WERI-Rb-1 (cell line): Measurements from ENCODE around the gene PIF1.

Experiments
- DNase-seq: peaks from one replicate; pipeline ENCODE4 v3.0.0-alpha.2; 2020
- H3K27ac ChIP-seq: fragments of 250-450 bp; sonication (Bioruptor Pico); 2 replicates; pipeline ENCODE4 v1.5.1; 2020; ENCODE audit warnings: mild to moderate bottlenecking, moderate library complexity
- H3K27me3 ChIP-seq: fragments of 250-450 bp; sonication (Bioruptor Pico); 2 replicates; pipeline ENCODE4 v1.5.1; 2021; ENCODE audit warnings: mild to moderate bottlenecking, low read depth, moderate library complexity; ENCODE audit not compliant: insufficient read depth, severe bottlenecking
- H3K36me3 ChIP-seq: fragments of 250-450 bp; sonication (Bioruptor Pico); 2 replicates; pipeline ENCODE4 v1.5.1; 2020; ENCODE audit warnings: mild to moderate bottlenecking, moderate library complexity
- H3K4me3 ChIP-seq: 2 replicates; pipeline ENCODE4 v1.5.1; 2011; ENCODE audit warnings: low read depth, mild to moderate bottlenecking, control low read depth, low read length
- H3K9me3 ChIP-seq: fragments of 250-450 bp; sonication (Bioruptor Pico); 2 replicates; pipeline ENCODE4 v1.5.1; 2021; ENCODE audit warnings: mild to moderate bottlenecking, moderate library complexity; ENCODE audit not compliant: severe bottlenecking
- CTCF ChIP-seq: IDR thresholded peaks from 2 replicates; pipeline ENCODE4 v1.5.1; 2011; ENCODE audit warnings: low read depth, mild to moderate bottlenecking, control low read depth, inconsistent platforms, low read length

The PIF1 gene

GRCh38 chr15:64825431-64826294, at the start of gene PIF1:
PIF1 (minus strand) TSS chr15:64825647; CDS start chr15:64824335, 1,312 bp downstream.
- no peaks in the 10 kb centered on the region for H3K9me3 ChIP-seq
- peak within 1 kb of the TSS; percentile 86 for H3K4me3 ChIP-seq
- no peaks in the 10 kb centered on the region for H3K27me3 ChIP-seq
- H3K27ac ChIP-seq: peak within 1 kb of the TSS; percentile 80
- peak; percentile 95 for DNase-seq
- peaks cover 11% of the 10 kb centered on the region for H3K36me3 ChIP-seq
- TF ChIP-seq CTCF: no peak

- Histone ChIP-seq H3K27ac (no peak overlapping the region), H3K9me3 (no peaks in the 10 kb centered on the region), H3K4me3 (no peak overlapping the region), H3K36me3 (0 out of 2 replicates have a peak, but pooled peaks cover 2% of the 10 kb centered on the region), H3K27me3 (no peaks in the 10 kb centered on the region)
- no peak for TF ChIP-seq CTCF
- no peak for DNase-seq
Observed at GRCh38 chr15:64870353-64870752, 44.9 kb upstream of the PIF1 start.

GRCh38 chr15:64869501-64869900, 44.1 kb upstream of the PIF1 start:
- TF ChIP-seq CTCF: no peak
- H3K4me3 ChIP-seq: no peak overlapping the region
- H3K9me3 ChIP-seq: no peaks in the 10 kb centered on the region
- H3K36me3 ChIP-seq: peaks cover 7% of the 10 kb centered on the region
- no peak for DNase-seq
- no peaks in the 10 kb centered on the region for H3K27me3 ChIP-seq
- H3K27ac ChIP-seq: no peak overlapping the region

- no peak for TF ChIP-seq CTCF
- Histone ChIP-seq H3K9me3 (no peaks in the 10 kb centered on the region), H3K27me3 (no peaks in the 10 kb centered on the region), H3K36me3 (peaks cover 16% of the 10 kb centered on the region), H3K4me3 (no peak overlapping the region), H3K27ac (no peak overlapping the region)
- no peak for DNase-seq
Observed at GRCh38 chr15:64865998-64866520, 40.6 kb upstream of the PIF1 start.

- no peak overlapping the region for H3K27ac ChIP-seq
- no peak for DNase-seq
- H3K27me3 ChIP-seq: no peaks in the 10 kb centered on the region
- H3K36me3 ChIP-seq: peaks cover 20% of the 10 kb centered on the region
- H3K9me3 ChIP-seq: no peaks in the 10 kb centered on the region
- TF ChIP-seq CTCF: no peak
- no peak overlapping the region for H3K4me3 ChIP-seq
Observed at GRCh38 chr15:64865126-64865997, 39.9 kb upstream of the PIF1 start.
